Natural killer cell (primary cell): ENCODE data around the gene HIP1R. TPM values are rescaled to one million over a fixed set of nuclear protein-coding genes. Genes with fewer than 3 reads are reported as not detected.

Experiments used
- ATAC-seq, 3 donors: fragments of 150-1000 bp in 2 of 3; fragments of 200-7000 bp in 1 of 3; cut with Tn5 transposase; 1 replicate in 1 of 3; 2 replicates in 2 of 3; pipeline ENCODE4 v1.10.0; 2021; ENCODE audit warnings: mild to moderate bottlenecking in 2 of 3, moderate library complexity in 2 of 3
- DNase-seq, 2 donors: peaks; one replicate each; pipeline versions ENCODE4 v3.0.0 to v3.0.0-alpha.2; 2013 to 2021; ENCODE audit warnings: mixed read lengths in 1 of 2
- H3K27ac ChIP-seq: one replicate; pipeline ENCODE4 v1.5.1; 2013; ENCODE audit warnings: mild to moderate bottlenecking, low read length
- H3K27me3 ChIP-seq: one replicate; pipeline ENCODE4 v1.6.1; 2013; ENCODE audit warnings: low read length; ENCODE audit not compliant: control insufficient read depth, insufficient read depth
- H3K36me3 ChIP-seq: one replicate; pipeline ENCODE4 v1.6.1; 2013; ENCODE audit warnings: low read length; ENCODE audit not compliant: control insufficient read depth, insufficient read depth
- H3K4me1 ChIP-seq: one replicate; pipeline ENCODE4 v1.6.1; 2013; ENCODE audit warnings: low read length; ENCODE audit not compliant: control insufficient read depth, insufficient read depth
- H3K4me3 ChIP-seq: one replicate; pipeline ENCODE4 v1.5.1; 2013; ENCODE audit warnings: low read length
- H3K9me3 ChIP-seq: one replicate; pipeline ENCODE4 v1.6.1; 2013; ENCODE audit warnings: low read length; ENCODE audit not compliant: control insufficient read depth, insufficient read depth
- H3K27ac Mint-ChIP-seq, 2 donors: one replicate each; pipeline ENCODE4 v1.8.0; 2022; ENCODE audit warnings: mild to moderate bottlenecking in 2 of 2, mixed read lengths in 2 of 2, moderate library complexity in 1 of 2
- H3K27me3 Mint-ChIP-seq, 2 donors: one replicate each; pipeline ENCODE4 v1.8.0; 2022; ENCODE audit warnings: low read depth in 2 of 2, mixed read lengths in 2 of 2
- H3K36me3 Mint-ChIP-seq: one replicate; pipeline ENCODE4 v1.8.0; 2022; ENCODE audit warnings: mixed read lengths
- H3K4me1 Mint-ChIP-seq, 2 donors: one replicate each; pipeline ENCODE4 v1.8.0; 2022; ENCODE audit warnings: mixed read lengths in 2 of 2
- H3K4me3 Mint-ChIP-seq: one replicate; pipeline ENCODE4 v1.8.0; 2022; ENCODE audit warnings: mild to moderate bottlenecking, moderate library complexity, mixed read lengths
- H3K9me3 Mint-ChIP-seq, 2 donors: one replicate each; pipeline ENCODE4 v1.8.0; 2022; ENCODE audit warnings: mixed read lengths in 2 of 2
- CTCF ChIP-seq: fragments of 200-600 bp; IDR thresholded peaks from one replicate; pipeline ENCODE4 v1.8.0; 2022; ENCODE audit warnings: antibody characterized with exemption
- WGBS: methylation state at CpG from one replicate; pipeline ENCODE4 v1.1.7; 2013; ENCODE audit warnings: missing lambda C conversion rate; ENCODE audit not compliant: insufficient coverage; 5-methylcytosine and 5-hydroxymethylcytosine counted together
- intact Hi-C: fragments of 100-400 bp; cut with micrococcal nuclease; formaldehyde crosslinking; loops from one replicate; pipeline ENCODE4 v1.14.2; 2022
- total RNA-seq, 4 donors: library from RNA; stranded (reverse); fragments of 120-200 nt in 1 of 4; gene quantifications; one replicate each; pipeline versions ENCODE4 v1.2.3 to v1.2.4, GENCODE V29; 2013 to 2022

HIP1R gene
- total RNA-seq, 3 donors from 2014 or later (not counting 1 experiment from before 2014, with no cell fraction given) = 78.6 to 93.1 (median 85.5) TPM

- intact Hi-C loops = loop anchor here (1.0 to 5.0 kb wide), 3 partner anchors 37 to 377 kb away; partner anchors contain the start of gene VPS37B
- Histone ChIP-seq H3K36me3 (peaks cover 39% of the 10 kb centered on the region), H3K9me3 (no peaks in the 10 kb centered on the region), H3K4me1 (peaks cover 23% of the 10 kb centered on the region), H3K4me3 (no peak overlapping the region), H3K27me3 (no peaks in the 10 kb centered on the region), H3K27ac (no peak overlapping the region)
- WGBS = 52% methylated on average over 28 of the region's 28 CpGs
- no peaks in the 10 kb centered on the region for H3K36me3 Mint-ChIP-seq
- H3K4me3 Mint-ChIP-seq = no peak overlapping the region
- H3K9me3 Mint-ChIP-seq = no peaks in the 10 kb centered on the region
- H3K27me3 Mint-ChIP-seq = no peaks in the 10 kb centered on the region
- peaks cover 7 to 12% of the 10 kb centered on the region in 2 donors for H3K4me1 Mint-ChIP-seq
- peak; percentile 75 for TF ChIP-seq CTCF
- H3K27ac Mint-ChIP-seq = peak overlapping the region; percentile 45 to 57
- DNase-seq (peak; percentile 81 to 88), ATAC-seq (peak; percentile 63 to 81 (median 71))
Measured at GRCh38 chr12:122860040-122860853, 25.0 kb downstream of the HIP1R start.

DNA sequence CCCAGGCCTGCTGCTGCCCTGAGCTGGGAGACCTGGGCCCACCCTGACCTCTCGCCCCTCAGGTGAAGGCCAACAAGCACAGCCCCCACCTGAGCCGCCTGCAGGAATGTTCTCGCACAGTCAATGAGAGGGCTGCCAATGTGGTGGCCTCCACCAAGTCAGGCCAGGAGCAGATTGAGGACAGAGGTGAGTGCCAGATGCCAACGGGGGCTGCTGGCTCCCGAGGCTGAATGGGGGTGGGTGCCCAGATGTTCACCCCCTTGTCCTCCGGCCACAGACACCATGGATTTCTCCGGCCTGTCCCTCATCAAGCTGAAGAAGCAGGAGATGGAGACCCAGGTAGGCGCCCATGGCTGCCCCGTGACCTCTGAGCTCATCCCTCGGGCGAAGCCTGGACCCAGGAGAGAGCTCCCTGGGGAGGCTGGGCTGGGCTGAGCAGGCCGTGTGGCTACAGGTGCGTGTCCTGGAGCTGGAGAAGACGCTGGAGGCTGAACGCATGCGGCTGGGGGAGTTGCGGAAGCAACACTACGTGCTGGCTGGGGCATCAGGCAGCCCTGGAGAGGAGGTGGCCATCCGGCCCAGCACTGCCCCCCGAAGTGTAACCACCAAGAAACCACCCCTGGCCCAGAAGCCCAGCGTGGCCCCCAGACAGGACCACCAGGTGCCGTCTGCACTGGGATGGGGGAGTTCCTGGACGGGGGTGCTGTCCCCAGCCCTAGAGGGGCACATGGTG, 25.8 kb downstream of the HIP1R start:
- intact Hi-C loops = loop anchor here (1.0 to 5.0 kb wide), 3 partner anchors 36 to 376 kb away; partner anchors contain the start of gene VPS37B
- peaks cover 23% of the 10 kb centered on the region for H3K4me1 ChIP-seq
- H3K9me3 ChIP-seq = no peaks in the 10 kb centered on the region
- no peak for ATAC-seq
- peak overlapping the region; percentile 45 to 57 for H3K27ac Mint-ChIP-seq
- no peak for DNase-seq
- H3K27me3 Mint-ChIP-seq = no peaks in the 10 kb centered on the region
- no peaks in the 10 kb centered on the region for H3K36me3 Mint-ChIP-seq
- no peak for TF ChIP-seq CTCF
- H3K27me3 ChIP-seq = no peaks in the 10 kb centered on the region
- H3K27ac ChIP-seq = no peak overlapping the region
- no peak overlapping the region for H3K4me3 Mint-ChIP-seq
- H3K4me1 Mint-ChIP-seq = peaks cover 7 to 12% of the 10 kb centered on the region in 2 donors
- H3K9me3 Mint-ChIP-seq = no peaks in the 10 kb centered on the region
- peaks cover 42% of the 10 kb centered on the region for H3K36me3 ChIP-seq
- WGBS = 89% methylated on average over 23 of the region's 23 CpGs
- H3K4me3 ChIP-seq = no peak overlapping the region

- Histone ChIP-seq H3K4me1 (peaks cover 23% of the 10 kb centered on the region), H3K27me3 (no peaks in the 10 kb centered on the region), H3K27ac (no peak overlapping the region), H3K9me3 (no peaks in the 10 kb centered on the region), H3K4me3 (no peak overlapping the region), H3K36me3 (peaks cover 45% of the 10 kb centered on the region)
- Mint-ChIP-seq H3K36me3 (no peaks in the 10 kb centered on the region), H3K27me3 (no peaks in the 10 kb centered on the region), H3K4me1 (peaks cover 9 to 12% of the 10 kb centered on the region in 2 donors), H3K27ac (peak overlapping the region; percentile 48 to 57), H3K9me3 (no peaks in the 10 kb centered on the region), H3K4me3 (no peak overlapping the region)
- intact Hi-C loops = loop anchor here (5.0 kb wide), 2 partner anchors 36 to 376 kb away; partner anchors contain the start of gene VPS37B
- DNase-seq (no peak), ATAC-seq (no peak)
- no peak for TF ChIP-seq CTCF
- 91% methylated on average over 5 of the region's 5 CpGs for WGBS
Measured at GRCh38 chr12:122861587-122861970, 26.3 kb downstream of the HIP1R start.
